Measurements from ENCODE around the gene HMCN2.

DNA sequence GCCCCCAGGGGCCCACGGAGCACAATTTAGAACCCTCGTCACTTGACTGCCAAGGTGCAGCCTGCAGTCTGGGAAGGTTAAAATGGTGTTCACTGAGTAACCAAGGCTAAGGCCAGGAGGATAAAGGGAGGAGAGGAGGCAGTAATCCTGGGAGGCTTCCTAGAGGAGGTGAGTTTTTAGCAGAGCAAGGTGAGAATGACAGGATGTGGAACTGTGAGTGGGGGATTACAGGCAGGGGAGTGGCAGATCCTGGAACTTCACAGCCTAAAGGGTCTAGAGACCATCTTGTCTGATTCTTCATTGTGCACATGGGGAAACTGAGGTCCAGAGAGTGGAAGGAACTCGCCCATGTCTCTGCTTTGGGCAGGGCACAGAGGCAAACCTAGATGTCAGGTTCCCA lies 136.7 kb downstream of the HMCN2 start:
- TF ChIP-seq, protein P1, sequence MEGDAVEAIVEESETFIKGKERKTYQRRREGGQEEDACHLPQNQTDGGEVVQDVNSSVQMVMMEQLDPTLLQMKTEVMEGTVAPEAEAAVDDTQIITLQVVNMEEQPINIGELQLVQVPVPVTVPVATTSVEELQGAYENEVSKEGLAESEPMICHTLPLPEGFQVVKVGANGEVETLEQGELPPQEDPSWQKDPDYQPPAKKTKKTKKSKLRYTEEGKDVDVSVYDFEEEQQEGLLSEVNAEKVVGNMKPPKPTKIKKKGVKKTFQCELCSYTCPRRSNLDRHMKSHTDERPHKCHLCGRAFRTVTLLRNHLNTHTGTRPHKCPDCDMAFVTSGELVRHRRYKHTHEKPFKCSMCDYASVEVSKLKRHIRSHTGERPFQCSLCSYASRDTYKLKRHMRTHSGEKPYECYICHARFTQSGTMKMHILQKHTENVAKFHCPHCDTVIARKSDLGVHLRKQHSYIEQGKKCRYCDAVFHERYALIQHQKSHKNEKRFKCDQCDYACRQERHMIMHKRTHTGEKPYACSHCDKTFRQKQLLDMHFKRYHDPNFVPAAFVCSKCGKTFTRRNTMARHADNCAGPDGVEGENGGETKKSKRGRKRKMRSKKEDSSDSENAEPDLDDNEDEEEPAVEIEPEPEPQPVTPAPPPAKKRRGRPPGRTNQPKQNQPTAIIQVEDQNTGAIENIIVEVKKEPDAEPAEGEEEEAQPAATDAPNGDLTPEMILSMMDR (IDR thresholded peaks at IDR 0.05), result no peak
- TF ChIP-seq POLR2A (IDR thresholded peaks at IDR 0.05), result no peak
